ENCODE measurements around the gene CGN. TPM values are rescaled to one million over a fixed set of nuclear protein-coding genes. Genes with fewer than 3 reads are reported as not detected.

CGN gene
- total RNA-seq, 1 experiment from 2014 or later = 30.9 TPM

DNA sequence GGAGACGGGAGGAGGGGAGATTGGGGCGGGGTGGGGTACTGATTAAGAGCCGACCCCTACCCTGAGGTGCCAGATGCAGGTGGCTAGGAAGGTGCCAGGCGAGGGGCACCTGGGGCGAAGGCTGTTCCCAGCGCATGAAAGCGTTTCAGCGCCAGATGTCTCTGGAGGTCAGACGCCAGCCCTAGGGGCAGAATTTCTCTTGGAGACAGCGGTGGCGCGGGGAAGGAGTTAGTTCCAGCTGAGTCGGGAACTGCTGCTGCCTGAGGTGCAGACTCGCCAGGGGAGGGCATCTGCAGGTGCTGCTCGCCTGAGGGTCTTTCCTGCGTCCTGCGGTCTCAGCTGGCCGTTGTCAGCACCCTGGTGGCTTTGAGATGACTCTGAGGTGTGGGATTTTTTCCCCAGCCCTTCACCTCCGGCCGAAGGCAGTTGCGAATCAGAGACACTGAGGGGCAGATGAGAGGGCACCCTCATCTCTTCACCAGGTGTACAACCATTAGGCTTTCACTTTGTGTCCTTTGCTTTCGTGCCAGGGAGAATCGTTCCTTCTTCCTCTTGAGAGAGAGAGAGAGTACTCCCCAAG lies 539 bp downstream of the CGN start:
- Histone ChIP-seq H4K8ac (replicated peaks; ENCODE audit: insufficient read length, low read depth, low read length) (no peak overlapping the region), H3K4me1 (ENCODE audit: insufficient read depth, low read length) (peaks cover 15% of the 10 kb centered on the region; the same call in 1 of the 2 replicates), H3K56ac (ENCODE audit: insufficient read length, low read depth, low read length) (no peak overlapping the region), H3K9me3 (ENCODE audit: control insufficient read depth, low read depth, low read length) (no peaks in the 10 kb centered on the region), H3K23me2 (ENCODE audit: insufficient read length, low read depth, low read length, poor library complexity, severe bottlenecking) (peaks cover 21% of the 10 kb centered on the region), H4K5ac (ENCODE audit: insufficient read length, low read depth, low read length) (no peak overlapping the region), H3K4me2 (ENCODE audit: insufficient read depth, insufficient read length, low read length) (peak overlapping the region; percentile 76), H2AK5ac (ENCODE audit: insufficient read length, low read length) (no peak overlapping the region), H2BK5ac (ENCODE audit: insufficient read length, low read length) (no peak overlapping the region), H3K14ac (ENCODE audit: insufficient read depth, low read length) (peak overlapping the region; percentile 77), H3K4ac (ENCODE audit: low read depth, low read length) (no peak overlapping the region), H2BK15ac (ENCODE audit: low read depth, low read length) (no peak overlapping the region), H4K20me1 (ENCODE audit: control insufficient read depth, insufficient read depth, insufficient read length) (no peaks in the 10 kb centered on the region), H3K18ac (ENCODE audit: insufficient read length, low read depth, low read length) (peak overlapping the region; percentile 45), H3T11ph (ENCODE audit: low read length) (no peak overlapping the region), H2AFZ (ENCODE audit: low read length) (no peak overlapping the region), H3K9ac (ENCODE audit: extremely low read depth, insufficient read length, low read length) (peak overlapping the region; percentile 48), H2BK120ac (ENCODE audit: low read depth, low read length, poor library complexity, severe bottlenecking) (no peak overlapping the region), H3K79me1 (ENCODE audit: insufficient read depth, low read depth, low read length, poor library complexity, severe bottlenecking) (no peaks in the 10 kb centered on the region), H3K27ac (ENCODE audit: insufficient read length, low read depth, low read length) (no peak overlapping the region), H3K79me2 (ENCODE audit: insufficient read depth, low read length) (no peaks in the 10 kb centered on the region), H2BK20ac (ENCODE audit: low read depth, low read length, poor library complexity, severe bottlenecking) (no peak overlapping the region), H4K91ac (ENCODE audit: insufficient read length, low read depth, low read length) (no peak overlapping the region), H2BK12ac (ENCODE audit: insufficient read length, low read depth, low read length) (no peak overlapping the region), H3K23ac (ENCODE audit: insufficient read length, low read depth, low read length) (no peak overlapping the region), H3K27me3 (ENCODE audit: insufficient read depth, low read length) (no peaks in the 10 kb centered on the region)
- Mint-ChIP-seq H3K27ac (peak overlapping the region in 2 of 3 experiments; percentile 72 to 91; a peak in 4 of 7 replicates), H3K4me3 (peak overlapping the region; percentile 89 to 91), H3K9me3 (no peaks in the 10 kb centered on the region), H3K27me3 (ENCODE audit: low read depth) (no peaks in the 10 kb centered on the region), H3K4me1 (peaks cover 46 to 48% of the 10 kb centered on the region in 2 experiments), H3K36me3 (ENCODE audit: insufficient read depth in 1 of 3, low read depth in 3 of 3) (no peaks in the 10 kb centered on the region; a peak in 3 of 7 replicates)
- TF ChIP-seq, protein P1, sequence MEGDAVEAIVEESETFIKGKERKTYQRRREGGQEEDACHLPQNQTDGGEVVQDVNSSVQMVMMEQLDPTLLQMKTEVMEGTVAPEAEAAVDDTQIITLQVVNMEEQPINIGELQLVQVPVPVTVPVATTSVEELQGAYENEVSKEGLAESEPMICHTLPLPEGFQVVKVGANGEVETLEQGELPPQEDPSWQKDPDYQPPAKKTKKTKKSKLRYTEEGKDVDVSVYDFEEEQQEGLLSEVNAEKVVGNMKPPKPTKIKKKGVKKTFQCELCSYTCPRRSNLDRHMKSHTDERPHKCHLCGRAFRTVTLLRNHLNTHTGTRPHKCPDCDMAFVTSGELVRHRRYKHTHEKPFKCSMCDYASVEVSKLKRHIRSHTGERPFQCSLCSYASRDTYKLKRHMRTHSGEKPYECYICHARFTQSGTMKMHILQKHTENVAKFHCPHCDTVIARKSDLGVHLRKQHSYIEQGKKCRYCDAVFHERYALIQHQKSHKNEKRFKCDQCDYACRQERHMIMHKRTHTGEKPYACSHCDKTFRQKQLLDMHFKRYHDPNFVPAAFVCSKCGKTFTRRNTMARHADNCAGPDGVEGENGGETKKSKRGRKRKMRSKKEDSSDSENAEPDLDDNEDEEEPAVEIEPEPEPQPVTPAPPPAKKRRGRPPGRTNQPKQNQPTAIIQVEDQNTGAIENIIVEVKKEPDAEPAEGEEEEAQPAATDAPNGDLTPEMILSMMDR (conservative IDR thresholded peaks at IDR 0.05) = 0 out of 3 replicates have a peak, but pooled peaks have one; percentile 9
- WGBS (ENCODE audit: extremely low coverage, insufficient read length, low lambda C conversion rate) = no CpG with 5 or more reads among the region's 23 CpGs
- DNase-seq = peak; percentile 73
